Measurements from ENCODE around the gene UVRAG. TPM values are rescaled to one million over a fixed set of nuclear protein-coding genes. Genes with fewer than 3 reads are reported as not detected.
"Not testable (repeated sequence)": the region's sequence is repeated elsewhere in the genome, so short reads cannot be mapped to it uniquely, and the experiment has no call there.

UVRAG gene
- total RNA-seq, 2 donors from 2014 or later, result 10.9 to 31.0 TPM

DNA sequence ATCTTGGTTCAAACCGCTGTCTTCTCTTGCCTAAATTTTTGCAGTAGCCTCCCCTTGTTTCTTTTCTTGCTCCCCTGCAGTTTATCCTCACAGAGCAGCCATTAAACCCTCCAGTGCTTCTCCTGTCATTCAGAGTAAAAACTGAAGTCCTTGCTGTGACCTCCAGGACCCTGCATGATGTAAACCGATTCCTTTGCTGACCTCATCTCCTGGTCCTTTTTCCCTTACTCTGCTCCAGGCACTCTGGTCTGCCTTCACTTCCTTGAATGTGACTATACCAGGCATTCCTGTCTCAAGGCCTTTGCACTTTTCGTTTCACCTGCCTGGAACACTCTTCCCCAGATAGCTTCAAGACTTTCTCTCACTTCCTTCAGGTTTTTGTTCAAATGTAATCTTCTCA lies 239.3 kb downstream of the UVRAG start:
- Histone ChIP-seq H3K36me3 (replicated peaks in 1 of 2; ENCODE audit: insufficient read depth in 1 of 2, low read depth in 2 of 2) (no peaks in the 10 kb centered on the region), H3K4me1 (no peaks in the 10 kb centered on the region), H3K27ac (no peak overlapping the region), H3K27me3 (no peaks in the 10 kb centered on the region), H3K9me3 (no peaks in the 10 kb centered on the region), H3K4me3 (no peak overlapping the region)
- DNase-seq (no peak), ATAC-seq (no peak)
- 87 to 94% methylated on average over 3 of the region's 3 CpGs for WGBS, 2 donors
- no peak for TF ChIP-seq POLR2A (IDR thresholded peaks at IDR 0.05)
- TF ChIP-seq, protein P1, sequence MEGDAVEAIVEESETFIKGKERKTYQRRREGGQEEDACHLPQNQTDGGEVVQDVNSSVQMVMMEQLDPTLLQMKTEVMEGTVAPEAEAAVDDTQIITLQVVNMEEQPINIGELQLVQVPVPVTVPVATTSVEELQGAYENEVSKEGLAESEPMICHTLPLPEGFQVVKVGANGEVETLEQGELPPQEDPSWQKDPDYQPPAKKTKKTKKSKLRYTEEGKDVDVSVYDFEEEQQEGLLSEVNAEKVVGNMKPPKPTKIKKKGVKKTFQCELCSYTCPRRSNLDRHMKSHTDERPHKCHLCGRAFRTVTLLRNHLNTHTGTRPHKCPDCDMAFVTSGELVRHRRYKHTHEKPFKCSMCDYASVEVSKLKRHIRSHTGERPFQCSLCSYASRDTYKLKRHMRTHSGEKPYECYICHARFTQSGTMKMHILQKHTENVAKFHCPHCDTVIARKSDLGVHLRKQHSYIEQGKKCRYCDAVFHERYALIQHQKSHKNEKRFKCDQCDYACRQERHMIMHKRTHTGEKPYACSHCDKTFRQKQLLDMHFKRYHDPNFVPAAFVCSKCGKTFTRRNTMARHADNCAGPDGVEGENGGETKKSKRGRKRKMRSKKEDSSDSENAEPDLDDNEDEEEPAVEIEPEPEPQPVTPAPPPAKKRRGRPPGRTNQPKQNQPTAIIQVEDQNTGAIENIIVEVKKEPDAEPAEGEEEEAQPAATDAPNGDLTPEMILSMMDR (IDR thresholded peaks at IDR 0.05), result no peak
- intact Hi-C loops (cut with DNase I), result no loop called here

DNA sequence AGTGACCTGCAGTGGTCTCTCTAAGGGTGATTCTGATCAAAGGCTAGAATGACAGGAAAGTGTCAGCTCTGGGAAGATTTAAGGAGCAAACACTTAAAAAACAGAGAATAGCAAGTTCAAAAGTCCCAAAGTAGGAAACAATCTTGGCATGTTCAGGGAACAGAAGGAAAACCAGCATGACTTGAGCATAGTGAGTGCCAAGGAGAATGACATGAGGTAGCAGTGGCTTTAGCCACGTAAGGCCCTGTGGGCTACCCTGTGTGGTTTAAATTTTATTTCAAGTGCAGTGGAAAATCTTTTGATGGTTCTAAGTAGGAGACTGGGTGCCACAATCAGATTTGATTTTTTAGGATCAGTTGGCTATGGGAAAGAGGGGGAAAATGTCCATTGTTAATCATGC lies 241.9 kb downstream of the UVRAG start:
- no peaks in the 10 kb centered on the region for H3K9me3 ChIP-seq
- H3K36me3 ChIP-seq (replicated peaks in 1 of 2; ENCODE audit: insufficient read depth in 1 of 2, low read depth in 2 of 2), result no peaks in the 10 kb centered on the region
- no peaks in the 10 kb centered on the region for H3K4me1 ChIP-seq
- DNase-seq, result no peak
- no peak for TF ChIP-seq POLR2A (IDR thresholded peaks at IDR 0.05)
- TF ChIP-seq, protein P1 (IDR thresholded peaks at IDR 0.05), result no peak
- 78 to 95% methylated on average over 1 of the region's 1 CpG for WGBS, 2 donors
- no peak overlapping the region for H3K4me3 ChIP-seq
- H3K27me3 ChIP-seq, result no peaks in the 10 kb centered on the region
- intact Hi-C loops (cut with DNase I), result no loop called here
- ATAC-seq, result no peak
- no peak overlapping the region for H3K27ac ChIP-seq

DNA sequence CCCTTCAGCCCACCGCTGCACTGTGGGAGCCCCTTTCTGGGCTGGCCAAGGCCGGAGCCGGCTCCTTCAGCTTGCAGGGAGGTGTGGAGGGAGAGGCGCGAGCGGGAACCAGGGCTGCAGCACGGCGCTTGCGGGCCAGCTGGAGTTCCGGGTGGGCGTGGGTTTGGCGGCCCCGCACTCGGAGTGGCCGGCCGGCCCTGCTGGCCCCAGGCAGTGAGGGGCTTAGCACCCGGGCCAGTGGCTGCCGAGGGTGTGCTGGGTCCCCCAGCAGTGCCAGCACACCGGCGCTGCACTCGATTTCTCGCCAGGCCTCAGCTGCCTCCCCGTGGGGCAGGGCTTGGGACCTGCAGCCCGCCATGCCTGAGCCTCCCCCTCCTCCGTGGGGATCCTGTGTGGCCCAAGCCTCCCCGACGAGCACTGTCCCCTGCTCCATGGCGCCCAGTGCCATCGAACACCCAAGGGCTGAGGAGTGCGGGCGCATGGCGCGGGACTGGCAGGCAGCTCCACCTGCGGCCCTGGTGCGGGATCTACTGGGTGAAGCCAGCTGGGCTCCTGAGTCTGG lies 245.5 kb downstream of the UVRAG start:
- H3K9me3 ChIP-seq; H3K36me3 ChIP-seq (replicated peaks in 1 of 2; ENCODE audit: insufficient read depth in 1 of 2, low read depth in 2 of 2); H3K27ac ChIP-seq; intact Hi-C loops (cut with DNase I); H3K27me3 ChIP-seq; DNase-seq; H3K4me3 ChIP-seq; H3K4me1 ChIP-seq; ATAC-seq: not testable (repeated sequence)
- WGBS, 2 donors, result 94% methylated on average over 29 of the region's 35 CpGs; no CpG with 5 or more reads in 1 of the 2 donors

DNA sequence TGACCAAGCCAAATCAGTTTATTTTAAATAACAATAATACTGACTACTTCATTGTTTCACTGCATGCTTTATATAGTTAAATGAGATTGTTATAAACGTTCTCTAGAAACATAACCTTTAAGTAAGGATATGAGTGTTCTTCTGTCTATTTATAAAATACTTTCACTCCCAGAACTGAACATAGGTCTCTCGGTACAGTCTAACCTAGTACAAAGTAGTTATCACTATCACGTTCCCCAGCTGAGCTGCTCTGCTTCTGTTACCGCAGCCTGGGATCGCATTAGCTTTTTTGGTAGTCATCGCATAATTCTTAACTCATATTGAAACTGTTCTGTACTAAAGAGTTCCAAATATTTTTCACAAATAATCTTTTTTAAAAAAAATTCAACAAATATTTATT lies 247.7 kb downstream of the UVRAG start:
- peaks cover 10% of the 10 kb centered on the region for H3K4me1 ChIP-seq
- H3K4me3 ChIP-seq, result no peak overlapping the region
- no peaks in the 10 kb centered on the region for H3K27me3 ChIP-seq
- WGBS, 2 donors, result 74 to 80% methylated on average over 6 of the region's 6 CpGs
- DNase-seq (no peak), ATAC-seq (no peak)
- no peaks in the 10 kb centered on the region for H3K9me3 ChIP-seq
- intact Hi-C loops (cut with DNase I), result no loop called here
- H3K27ac ChIP-seq, result no peak overlapping the region
- TF ChIP-seq POLR2A (IDR thresholded peaks at IDR 0.05), result no peak
- TF ChIP-seq, protein P1 (IDR thresholded peaks at IDR 0.05), result no peak
- no peaks in the 10 kb centered on the region for H3K36me3 ChIP-seq (replicated peaks in 1 of 2; ENCODE audit: insufficient read depth in 1 of 2, low read depth in 2 of 2)

DNA sequence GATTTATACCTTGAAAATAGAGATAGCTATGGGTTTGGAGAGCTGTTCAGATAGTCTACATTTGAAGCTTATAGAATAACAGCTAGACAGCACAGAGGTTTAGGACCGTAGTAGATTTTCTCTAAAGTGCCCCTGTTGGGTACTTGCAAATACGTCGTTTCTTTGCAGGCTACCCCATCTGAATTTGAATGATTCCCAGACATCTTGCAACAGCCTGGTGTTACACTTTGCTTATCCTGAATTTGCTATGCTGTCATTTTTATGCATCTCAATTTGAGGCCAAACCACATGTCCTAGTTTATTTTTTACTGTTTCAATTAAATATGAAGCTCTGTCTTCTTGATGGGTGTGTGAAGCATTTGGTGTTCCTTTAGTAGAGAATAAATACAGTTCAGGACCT lies 249.2 kb downstream of the UVRAG start:
- no peak overlapping the region for H3K27ac ChIP-seq
- H3K4me3 ChIP-seq, result no peak overlapping the region
- intact Hi-C loops (cut with DNase I), result no loop called here
- no peaks in the 10 kb centered on the region for H3K9me3 ChIP-seq
- WGBS, 2 donors, result 95% methylated on average over 3 of the region's 3 CpGs
- no peaks in the 10 kb centered on the region for H3K27me3 ChIP-seq
- ATAC-seq (no peak), DNase-seq (no peak)
- no peak for TF ChIP-seq POLR2A (IDR thresholded peaks at IDR 0.05)
- TF ChIP-seq, protein P1 (IDR thresholded peaks at IDR 0.05), result no peak
- peaks cover 10% of the 10 kb centered on the region for H3K4me1 ChIP-seq
- no peaks in the 10 kb centered on the region for H3K36me3 ChIP-seq (replicated peaks in 1 of 2; ENCODE audit: insufficient read depth in 1 of 2, low read depth in 2 of 2)
